SIG-M5 treated with dmso at 0.1 percent for 504 hours (cell line): ENCODE measurements around the gene NRP1.
"Not testable (repeated sequence)": the region's sequence is repeated elsewhere in the genome, so short reads cannot be mapped to it uniquely, and the experiment has no call there.

Experiments
- DNase-seq: peaks from one replicate; lab custom pipeline; 2025; ENCODE audit not compliant: unreplicated experiment; lab: John Stamatoyannopoulos, UW

The NRP1 gene

DNA sequence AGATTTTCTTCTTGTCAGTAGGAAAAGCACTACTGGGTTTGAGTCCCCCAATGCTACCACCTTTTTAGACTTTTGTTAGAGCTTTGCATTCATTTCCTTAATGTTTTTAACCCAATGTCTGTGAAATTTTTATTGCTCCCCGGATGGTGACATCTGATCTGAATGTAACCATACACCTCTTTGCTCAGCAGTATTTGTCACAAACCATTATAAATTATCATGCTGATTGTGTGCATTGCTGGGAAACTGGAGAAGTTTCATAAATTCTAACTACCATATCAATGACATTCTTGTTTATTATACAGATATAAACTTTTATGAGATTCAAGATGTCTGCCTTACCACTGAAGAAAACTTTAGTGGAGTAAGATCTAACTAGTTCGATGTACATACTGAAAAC is 8.5 kb downstream of the NRP1 start:
- DNase-seq = no peak

DNA sequence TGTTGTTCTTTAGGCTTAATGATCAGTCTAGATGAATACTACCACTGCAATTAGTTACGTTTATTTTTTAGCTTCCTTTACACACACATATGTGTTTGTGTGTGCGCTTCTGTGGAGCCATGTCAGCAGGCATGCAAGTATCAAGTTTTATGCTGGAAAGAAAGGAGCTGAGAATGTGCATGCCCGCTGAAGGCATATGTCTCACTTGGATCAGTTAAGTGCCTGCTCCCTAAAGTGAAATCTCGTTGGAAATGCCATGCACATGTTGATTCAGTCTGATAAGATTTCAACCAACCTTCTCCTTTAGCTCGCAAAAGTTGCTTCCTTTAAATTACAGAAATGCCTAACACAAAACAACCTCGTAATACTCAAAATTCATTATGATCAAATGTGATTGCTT is 10.7 kb downstream of the NRP1 start:
- no peak for DNase-seq

DNA sequence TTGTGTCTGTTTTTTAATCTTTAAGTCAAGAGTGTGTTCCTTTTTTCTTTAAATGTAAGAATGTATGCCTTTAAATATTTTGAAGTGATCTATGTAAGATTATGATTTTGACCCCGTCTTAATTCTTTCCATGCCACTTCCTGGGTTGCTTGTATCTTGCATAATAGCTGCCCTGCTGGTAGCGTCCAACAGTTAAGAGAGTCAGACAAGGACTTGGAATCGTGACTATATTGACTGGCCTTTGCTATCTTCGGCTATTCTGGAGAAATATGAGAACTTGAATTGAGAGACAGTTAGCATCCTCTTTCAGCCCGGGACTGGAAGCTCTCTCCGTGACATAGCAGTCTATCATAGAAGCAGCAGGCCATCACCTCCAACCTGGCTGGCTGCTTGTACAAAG is 13.0 kb downstream of the NRP1 start:
- no peak for DNase-seq

GRCh38 chr10:33320288-33320687 is 14.2 kb downstream of the NRP1 start:
- no peak for DNase-seq

GRCh38 chr10:33315891-33316290 is 18.6 kb downstream of the NRP1 start:
- no peak for DNase-seq

DNA sequence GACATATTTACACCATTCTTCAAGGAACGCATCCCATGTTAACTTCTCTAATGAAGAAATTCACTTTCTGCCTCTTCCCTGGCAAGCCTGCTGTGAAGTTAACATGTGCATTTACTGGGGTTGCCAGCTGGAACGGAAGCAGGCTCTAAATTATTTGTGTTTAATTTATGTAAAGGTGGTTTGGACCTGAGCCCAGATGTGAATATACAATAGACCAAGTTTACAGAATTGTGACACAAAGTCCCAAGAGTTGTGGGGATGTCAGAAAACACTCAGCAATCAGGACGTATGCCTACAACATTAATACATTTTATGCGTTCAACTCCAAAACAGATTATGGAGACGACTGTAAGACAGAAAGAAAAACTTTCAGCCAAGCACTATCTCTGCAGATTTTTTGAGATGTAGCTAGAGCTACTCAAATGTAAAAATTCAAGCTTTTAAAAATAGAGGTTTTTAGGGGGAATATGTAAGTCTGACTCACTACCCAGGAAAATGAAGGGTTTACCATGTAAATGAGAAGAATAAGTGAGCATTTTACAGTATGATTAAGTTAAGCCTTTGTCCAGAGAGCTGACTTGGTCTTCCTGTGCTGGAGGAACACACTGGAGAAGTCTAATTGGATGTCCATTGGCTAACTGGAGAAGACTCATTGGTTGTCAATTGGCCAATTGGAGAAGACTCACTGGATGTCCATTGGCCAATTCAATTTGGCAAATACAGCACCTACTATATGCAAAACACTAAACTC is 19.5 kb downstream of the NRP1 start:
- DNase-seq = no peak

- no peak for DNase-seq
Observed at GRCh38 chr10:33311640-33312039, 22.8 kb downstream of the NRP1 start.

DNA sequence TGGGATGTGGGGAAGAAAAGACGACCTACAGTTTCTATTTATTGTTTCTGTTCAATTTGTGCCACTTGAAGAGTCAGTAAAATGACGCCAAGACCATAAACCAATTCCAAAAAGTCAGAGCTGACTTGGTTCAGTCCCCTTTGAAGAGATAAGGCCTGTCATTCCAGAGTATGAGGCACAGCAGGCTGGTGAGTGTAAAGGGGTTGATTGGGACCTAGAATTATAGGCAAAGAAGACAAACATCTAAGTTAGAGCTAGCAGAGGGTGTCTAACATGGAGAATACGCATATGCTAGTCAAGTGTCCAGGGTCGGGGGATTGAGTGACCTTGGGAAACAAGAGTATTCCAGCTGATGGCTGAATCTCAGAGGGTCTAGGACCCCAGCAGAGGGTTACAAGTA is 23.6 kb downstream of the NRP1 start:
- no peak for DNase-seq

- no peak for DNase-seq
Observed at GRCh38 chr10:33309406-33309805, 25.1 kb downstream of the NRP1 start.

GRCh38 chr10:33307835-33308234 is 26.6 kb downstream of the NRP1 start:
- no peak for DNase-seq

- DNase-seq = peak; percentile 22
Observed at GRCh38 chr10:33306701-33307519, 27.6 kb downstream of the NRP1 start.

- no peak for DNase-seq
Observed at GRCh38 chr10:33306126-33306525, 28.3 kb downstream of the NRP1 start.

GRCh38 chr10:33304423-33305225 is 29.8 kb downstream of the NRP1 start:
- no peak for DNase-seq

DNA sequence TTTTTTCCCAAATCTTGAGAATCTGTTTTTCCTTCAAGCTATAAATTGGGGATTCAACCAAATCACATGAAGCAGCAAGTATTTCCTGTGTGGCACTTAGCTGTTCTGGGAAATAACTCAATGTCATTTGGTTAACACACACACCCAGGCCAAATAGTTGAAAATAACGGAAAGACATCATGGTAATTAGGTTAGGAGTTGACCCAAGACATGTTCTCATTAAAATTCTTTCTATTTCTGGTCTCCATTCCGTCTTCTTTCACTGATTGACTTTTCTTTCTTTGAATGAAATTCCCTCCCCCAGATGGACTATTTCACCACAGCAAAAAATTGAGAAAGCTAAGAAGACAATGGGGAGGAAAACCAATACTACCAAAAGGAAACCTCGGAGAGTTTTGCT is 30.5 kb downstream of the NRP1 start:
- DNase-seq = no peak

DNA sequence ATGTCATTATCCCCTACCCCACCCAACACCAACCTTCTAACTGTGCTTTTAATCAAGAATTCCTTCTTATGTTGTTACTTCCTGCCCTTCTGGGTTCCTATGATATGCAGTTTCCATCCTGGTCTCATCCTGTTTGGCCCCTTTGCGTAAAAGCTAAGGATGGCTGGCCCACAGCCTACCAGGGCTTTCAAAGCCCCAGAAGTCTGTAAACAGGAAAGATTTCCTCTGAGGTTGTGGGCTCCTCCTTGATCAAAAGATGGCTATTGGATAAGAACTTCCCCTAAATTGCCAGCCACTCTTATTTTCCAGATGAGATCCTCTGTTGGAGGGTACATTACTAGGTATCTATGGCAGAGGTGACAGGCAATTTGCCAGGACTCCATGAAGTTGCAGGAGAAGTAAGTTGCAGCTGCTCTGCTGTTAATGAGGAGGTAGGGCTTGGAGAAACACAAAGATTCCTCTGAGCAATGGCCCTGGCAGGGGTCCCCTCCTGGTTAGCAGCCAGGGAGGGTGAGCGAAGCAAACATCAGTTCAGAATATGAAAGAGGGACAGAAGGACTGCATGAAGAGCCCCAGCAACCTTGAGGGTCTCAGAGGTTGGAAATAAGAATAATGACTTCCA is 32.1 kb downstream of the NRP1 start:
- no peak for DNase-seq

GRCh38 chr10:33301097-33301789 is 33.2 kb downstream of the NRP1 start:
- DNase-seq = no peak

- not testable (repeated sequence) for DNase-seq
Observed at GRCh38 chr10:33300544-33300943, 33.9 kb downstream of the NRP1 start.

GRCh38 chr10:33298893-33299292 is 35.6 kb downstream of the NRP1 start:
- DNase-seq = no peak

DNA sequence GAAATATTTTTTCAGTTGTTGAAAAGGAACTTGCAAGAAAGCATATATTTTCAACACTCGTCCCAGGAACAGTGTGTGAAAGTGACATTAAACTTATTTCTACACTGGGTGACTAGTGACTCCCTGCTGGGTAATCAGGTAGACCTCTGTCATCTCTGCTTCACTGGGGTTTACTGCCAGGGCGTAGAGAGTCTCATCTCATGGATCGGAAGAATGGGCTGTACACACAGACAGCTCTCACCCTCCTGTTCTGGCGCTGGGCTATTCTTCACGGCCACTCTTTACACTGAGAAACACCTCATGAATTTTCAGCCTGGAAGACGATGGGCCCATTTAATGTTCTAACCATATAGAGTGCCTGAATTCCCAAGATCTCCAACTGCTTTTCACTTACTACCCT is 36.4 kb downstream of the NRP1 start:
- DNase-seq = no peak

GRCh38 chr10:33295851-33296250 is 38.6 kb downstream of the NRP1 start:
- DNase-seq = no peak
